Measurements from ENCODE around the gene CLEC20A.
A peak's percentile ranks its signal among the peaks of the same experiment; 100 is the strongest.

Gene CLEC20A

DNA sequence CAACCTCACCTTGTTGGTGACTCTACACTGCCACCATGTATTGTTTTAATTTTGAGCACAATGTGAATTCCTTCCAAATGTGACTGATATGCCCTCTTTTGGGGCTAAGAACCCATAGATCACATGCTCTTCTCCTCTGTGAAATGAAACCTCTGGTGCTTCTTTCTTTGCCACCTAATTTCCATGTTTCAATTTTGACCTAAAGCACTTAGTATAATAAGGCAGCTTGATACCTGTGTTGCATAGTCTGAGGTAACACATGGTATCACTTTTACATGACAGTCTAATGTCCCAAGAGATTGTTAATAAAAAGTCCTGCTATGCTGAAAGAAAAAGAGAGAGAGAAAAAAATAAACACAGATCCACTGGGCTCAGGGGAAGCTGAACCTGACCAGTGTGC lies 24.2 kb downstream of the CLEC20A start:
- DNase-seq (ENCODE audit: low spot score) = no peak

DNA sequence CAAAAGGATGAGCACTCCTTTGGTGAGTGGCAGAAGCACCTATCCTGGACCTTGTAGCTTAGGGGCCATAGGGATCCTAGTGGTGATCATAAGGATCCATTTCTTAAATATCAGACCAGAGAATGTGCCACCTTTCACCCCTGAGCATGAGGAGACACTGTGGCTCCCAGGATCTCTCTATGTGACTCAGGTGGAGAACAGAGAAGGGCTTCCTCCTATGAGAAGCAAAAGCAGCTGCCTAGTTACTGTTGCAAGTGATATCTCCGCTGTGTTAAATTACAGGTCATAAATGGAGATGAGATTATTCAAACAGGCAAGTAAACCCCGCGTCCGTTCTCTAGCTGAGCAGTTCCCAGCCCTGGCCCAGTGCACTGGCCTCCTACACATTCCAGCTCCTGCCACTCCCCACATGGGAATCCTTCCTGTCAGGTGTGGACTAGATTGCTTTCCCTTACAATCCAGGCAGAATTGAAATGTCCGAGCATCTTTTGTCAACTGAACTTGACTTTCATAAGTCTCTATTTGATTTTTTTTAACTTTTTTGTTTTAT lies 26.3 kb downstream of the CLEC20A start:
- no peak for DNase-seq (ENCODE audit: low spot score)

DNA sequence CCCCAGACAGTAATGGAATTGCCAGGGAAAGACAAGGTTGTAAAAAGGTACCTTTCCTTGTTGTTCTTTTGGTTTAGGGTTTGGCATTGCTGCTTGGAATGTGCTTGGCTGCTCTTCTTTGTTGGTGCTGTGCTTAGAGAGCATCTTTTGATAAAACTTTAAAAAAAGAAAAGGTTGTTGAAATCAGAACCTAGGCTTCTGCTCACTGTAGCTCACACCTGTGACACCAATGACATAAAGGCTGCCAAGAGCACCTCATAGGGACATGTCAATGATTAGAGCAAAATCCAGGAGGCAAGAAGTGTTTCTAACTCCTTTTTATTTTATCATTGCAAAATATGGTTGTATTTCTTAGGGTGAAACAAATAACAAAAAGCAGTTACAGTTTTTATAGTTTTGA lies 28.9 kb downstream of the CLEC20A start:
- no peak for DNase-seq (ENCODE audit: low spot score)

DNA sequence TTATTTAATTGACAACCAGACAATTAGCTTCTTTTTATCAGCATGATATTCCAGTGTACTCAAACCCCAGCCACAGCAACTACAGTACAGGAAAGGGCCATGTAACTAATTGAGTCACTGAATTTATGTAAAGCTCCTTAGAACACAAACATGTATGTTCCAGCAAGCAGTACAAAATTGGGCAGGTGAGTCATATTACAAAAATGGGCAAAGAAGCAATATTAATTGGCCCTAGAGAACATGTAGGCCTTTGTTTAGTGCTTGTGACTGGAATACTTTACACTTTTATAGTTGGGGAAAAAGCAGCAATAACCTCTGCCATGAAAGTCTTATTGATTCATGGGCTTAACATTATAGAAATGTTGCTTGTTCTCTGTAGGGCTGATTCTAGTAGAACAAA lies 31.8 kb downstream of the CLEC20A start:
- peak; percentile 17 for DNase-seq (ENCODE audit: low spot score)

DNA sequence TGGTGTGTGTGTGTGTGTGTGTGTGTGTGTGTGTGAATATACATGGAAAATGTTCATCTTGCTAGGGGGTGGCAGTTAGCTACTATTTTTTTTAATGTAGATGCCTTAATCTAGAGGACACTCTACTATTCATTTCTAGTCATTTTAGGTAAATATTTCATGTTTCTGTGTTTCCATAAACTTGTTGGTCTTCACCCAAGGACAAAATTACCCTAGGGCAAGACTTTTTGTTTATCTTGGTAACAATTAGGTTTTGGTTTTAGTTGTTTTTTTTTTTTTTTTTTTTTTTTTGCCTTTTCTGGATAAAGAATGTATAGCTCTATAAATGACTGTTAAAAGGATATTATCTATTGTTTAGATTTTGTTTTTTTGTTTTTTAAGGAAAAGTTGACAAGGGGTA lies 32.2 kb downstream of the CLEC20A start:
- DNase-seq (ENCODE audit: low spot score) = no peak

DNA sequence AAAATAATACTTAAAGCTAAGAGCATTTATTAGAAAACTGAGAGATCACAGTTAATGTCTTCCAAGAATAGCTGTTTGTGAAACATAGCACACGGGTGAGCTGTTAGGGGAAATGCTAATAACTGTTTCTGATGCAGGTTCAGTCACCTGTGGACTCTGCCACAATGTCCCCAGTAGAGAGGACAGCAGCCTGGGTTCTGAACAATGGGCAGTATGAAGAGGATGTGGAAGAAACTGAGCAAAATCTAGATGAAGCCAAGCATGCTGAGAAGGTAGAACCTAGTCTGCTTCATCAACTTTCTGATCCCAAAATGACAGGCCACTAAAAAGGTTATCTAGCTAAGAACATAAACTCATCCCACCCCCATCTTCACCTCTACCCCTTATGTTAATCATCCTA lies 32.6 kb downstream of the CLEC20A start:
- DNase-seq (ENCODE audit: low spot score) = no peak

DNA sequence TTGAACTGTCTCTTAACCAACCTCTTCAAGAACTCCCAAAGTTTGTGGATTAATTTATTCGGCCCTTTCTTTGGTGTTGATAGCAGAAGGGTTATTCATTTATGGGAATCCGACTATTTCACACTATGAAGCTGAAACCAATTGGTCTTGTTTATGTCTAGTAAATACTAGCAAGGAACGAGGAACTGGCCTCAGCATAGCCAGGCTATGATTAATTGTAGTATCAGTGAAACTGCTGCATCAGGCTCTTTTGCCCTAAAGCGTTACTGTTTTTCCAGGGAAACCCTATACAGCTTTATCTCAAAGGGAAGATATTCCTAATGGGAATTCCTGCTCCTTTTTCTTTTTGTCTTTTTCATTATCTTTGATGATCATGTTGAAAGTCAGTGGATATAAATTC lies 35.1 kb downstream of the CLEC20A start:
- DNase-seq (ENCODE audit: low spot score) = no peak

DNA sequence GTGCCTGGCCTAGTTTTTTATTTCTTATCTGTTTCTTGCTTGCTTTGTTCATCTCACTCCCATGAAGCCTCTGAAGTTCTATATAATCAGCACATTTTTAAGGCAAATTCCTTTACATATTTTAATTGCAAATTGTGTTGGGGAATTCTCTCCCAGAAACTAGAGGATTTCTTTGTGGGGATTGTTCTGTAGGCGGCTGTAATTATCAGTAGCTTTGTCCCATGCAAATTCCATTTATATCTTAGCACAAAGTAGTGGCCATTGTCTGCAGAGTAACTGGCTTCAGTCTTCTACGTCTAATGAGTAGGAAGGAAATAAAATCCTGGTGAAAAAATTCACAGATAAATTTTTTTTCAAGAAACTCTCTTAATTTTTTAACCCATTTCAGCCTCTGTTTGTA lies 35.7 kb downstream of the CLEC20A start:
- DNase-seq (ENCODE audit: low spot score) = no peak

DNA sequence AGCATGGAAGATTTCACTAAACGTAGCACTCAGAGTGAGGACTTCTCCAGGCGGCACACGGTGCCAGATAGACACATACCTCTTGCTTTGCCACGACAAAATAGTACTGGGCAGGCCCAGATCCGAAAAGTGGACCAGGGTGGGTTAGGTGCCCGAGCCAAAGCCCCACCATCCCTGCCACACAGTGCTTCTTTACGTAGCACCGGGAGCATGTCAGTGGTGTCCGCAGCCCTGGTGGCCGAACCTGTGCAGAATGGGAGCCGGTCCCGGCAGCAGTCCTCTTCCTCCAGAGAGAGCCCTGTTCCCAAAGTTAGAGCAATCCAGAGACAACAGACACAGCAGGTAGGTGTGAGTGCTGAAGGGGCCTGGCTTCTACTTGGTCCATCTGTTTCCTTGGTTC lies 38.6 kb downstream of the CLEC20A start:
- no peak for DNase-seq (ENCODE audit: low spot score)

DNA sequence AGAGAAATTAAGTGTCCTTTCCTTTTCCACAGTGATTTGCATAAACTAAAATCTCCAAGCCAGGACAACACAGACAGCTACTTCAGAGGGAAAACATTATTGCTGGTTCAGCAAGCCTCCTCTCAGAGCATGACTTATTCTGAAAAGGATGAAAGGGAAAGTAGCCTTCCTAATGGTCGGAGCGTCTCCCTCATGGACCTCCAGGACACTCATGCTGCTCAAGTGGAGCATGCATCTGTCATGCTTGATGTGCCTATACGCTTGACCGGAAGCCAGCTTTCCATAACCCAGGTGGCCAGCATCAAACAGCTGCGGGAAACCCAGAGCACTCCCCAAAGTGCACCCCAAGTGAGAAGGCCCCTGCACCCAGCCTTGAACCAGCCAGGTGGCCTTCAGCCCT lies 39.1 kb downstream of the CLEC20A start:
- no peak for DNase-seq (ENCODE audit: low spot score)

DNA sequence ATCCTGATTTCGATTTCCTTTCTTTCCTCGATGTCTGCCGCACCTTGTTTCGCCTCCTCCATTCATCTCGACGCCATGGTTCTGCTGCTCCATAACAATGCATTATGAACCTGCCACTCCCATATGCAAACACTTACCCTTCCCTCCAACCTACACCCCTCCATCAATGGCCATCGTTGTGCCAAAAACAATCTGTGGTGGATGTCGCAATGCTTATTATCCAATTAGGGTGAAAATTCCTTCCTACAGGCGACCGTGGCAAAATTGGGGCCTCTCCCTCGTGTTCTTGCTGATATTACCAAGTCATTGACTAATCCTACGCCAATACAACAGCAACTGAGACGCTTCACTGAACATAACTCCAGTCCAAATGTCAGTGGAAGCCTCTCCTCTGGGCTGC lies 40.3 kb downstream of the CLEC20A start:
- DNase-seq (ENCODE audit: low spot score) = no peak

DNA sequence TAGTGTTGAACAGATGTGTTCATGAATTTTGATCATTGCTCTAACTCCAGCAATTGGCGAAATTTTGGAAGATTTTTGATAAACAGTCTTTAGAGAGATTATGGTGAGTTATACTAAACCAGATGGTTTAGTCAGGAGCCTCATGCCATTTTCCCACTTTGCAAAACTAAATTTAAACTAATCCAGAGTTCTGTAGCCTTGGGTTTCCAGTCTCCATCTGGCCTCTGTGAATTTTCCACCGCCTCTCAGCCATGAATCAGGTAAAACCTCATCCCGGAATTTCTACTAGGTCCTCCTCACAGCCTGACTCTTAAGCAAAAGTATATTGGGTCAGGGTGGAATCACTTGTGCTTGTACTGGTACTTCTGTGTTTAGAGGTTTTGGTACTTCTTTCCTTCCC lies 44.8 kb downstream of the CLEC20A start:
- DNase-seq (ENCODE audit: low spot score) = no peak

DNA sequence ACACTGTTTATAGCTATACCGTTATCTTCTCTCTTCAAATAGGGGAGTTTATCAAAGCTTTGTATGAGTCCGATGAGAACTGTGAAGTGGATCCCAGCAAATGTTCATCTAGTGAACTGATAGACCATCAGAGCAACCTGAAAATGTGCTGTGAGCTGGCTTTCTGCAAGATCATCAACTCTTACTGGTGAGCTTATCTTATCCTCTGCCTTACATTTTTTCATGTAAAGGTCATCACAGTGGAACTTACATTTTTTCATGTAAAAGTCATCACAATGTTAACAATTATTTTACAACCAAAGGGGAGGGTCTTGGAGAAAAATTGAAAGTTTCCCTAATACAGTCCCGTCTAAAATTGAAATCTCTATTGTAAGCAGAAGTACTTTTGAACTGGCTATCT lies 45.2 kb downstream of the CLEC20A start:
- DNase-seq (ENCODE audit: low spot score) = peak; percentile 18

DNA sequence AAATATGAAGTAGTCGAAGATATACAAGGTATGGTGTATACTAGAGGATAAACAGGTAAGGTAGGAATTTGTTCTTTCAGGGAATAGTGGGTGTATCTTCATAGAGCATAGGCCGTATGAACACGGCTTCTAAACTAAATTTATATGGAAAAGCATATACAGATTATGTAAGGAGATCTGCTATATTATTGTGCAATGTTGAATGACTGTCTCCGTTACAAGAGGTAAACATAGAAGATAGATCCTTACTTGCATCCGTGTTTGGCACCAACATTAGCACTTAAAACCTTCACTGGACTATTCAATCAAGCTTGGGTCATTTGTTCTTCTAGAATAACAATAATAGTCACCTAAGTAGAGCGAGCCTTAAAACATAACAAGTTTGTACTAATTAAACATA lies 45.9 kb downstream of the CLEC20A start:
- DNase-seq (ENCODE audit: low spot score) = no peak

DNA sequence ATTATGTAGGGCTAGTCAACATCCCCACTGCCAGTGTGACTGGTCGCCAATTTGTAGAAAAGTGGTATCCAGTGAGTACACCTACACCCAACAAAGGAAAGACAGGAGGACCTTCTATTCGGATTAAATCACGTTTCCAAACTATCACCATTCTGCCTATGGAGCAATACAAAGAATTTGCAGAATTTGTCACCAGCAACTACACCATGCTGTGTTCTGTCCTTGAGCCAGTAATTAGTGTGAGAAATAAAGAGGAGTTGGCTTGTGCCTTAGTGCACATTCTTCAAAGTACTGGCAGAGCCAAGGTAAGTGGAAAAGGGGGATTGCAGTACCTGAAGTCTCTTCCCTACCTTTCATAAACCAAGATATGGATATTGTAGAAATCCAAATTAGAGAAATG lies 53.8 kb downstream of the CLEC20A start:
- no peak for DNase-seq (ENCODE audit: low spot score)

DNA sequence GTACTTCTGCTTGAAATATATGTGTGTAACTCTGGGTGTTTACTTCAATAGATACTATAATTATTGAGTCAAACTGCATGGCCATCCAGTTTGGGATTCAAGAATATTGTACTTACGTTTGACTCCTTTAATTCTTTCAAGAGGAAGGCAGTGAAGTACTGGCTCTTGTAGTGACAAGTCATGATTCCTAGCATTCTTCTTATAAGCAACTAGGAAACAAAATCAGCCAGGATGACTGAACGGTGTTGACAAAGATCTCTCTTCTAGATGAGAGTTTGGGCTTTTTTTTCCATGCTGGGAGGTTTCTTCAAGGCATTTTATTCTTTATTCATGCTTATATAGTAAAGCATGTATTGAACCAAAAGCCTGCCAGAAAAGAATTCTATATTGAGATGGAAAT lies 58.3 kb downstream of the CLEC20A start:
- DNase-seq (ENCODE audit: low spot score) = no peak

DNA sequence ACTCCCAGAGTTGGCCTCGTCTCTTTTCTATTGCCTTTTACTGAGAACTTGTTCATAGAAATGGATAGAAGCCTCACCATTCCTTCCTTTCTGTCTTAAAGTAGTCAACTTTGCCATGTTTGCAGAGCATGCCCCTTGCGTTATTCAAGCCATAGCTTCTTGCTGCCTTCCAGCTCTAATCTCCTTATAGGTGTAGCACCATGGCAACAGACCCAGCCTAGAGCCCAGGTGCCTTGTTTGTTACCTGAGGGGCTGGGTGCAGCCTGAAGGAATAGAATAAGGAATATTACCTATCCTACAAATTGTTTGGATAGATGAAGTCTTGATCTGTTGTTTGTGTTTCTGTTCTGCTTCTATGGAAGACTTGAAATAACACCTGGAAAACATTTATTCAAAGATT lies 59.9 kb downstream of the CLEC20A start:
- no peak for DNase-seq (ENCODE audit: low spot score)

DNA sequence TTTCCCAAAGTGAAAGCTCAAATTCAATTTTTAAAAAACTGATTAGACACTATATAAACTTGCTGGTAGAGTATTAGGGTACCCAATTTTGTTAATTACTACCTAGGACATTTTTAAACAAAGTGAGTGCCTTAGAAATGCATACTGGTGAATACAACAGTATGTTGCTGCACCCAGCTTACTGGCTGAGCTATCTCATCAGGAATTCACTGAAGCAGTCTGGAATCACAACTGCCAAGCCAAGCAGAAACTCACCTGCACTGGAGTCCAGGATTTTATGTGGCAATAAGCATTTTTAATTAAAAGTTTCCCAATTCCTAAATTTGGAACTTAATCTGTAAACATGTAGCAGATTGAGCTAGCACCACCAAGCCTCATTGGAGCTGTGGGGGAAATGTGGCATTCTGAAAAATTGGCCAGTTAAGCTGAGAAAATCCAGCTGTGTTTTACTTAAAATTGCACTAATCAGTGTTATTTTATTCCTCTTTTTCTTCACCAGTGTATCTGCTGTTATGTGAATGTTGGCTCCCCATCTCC lies 61.8 kb downstream of the CLEC20A start:
- DNase-seq (ENCODE audit: low spot score) = no peak

DNA sequence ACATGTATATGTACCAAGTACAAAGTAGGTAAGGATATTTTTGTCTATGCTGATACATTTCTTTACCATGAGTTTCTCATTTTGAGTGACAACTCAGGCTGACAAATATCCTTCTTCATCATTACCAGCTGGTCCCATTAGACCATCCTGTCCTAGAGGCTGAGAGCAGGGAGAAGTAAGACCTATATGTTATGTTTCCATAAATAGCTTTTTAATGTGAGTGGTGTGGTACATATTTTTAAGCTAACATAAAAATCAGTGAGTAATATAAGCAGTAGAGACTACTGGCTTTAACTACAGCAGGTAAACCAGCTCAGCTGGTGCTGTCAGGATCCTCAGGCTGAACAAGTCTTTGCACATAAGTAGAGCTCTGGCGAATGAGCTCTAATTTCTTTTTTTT lies 62.4 kb downstream of the CLEC20A start:
- DNase-seq (ENCODE audit: low spot score) = no peak

Data from AG08395 (cell line).